HG02943 (cell line): Measurements from ENCODE around the gene TSPAN32.
"Not testable (repeated sequence)": the region's sequence is repeated elsewhere in the genome, so short reads cannot be mapped to it uniquely, and the experiment has no call there.

Source experiments
- ATAC-seq: cut with Tn5 transposase; IDR thresholded peaks from one replicate; pipeline ENCODE4 v1.9.1; 2021; ENCODE audit warnings: mild to moderate bottlenecking, low read depth, moderate library complexity; ENCODE audit not compliant: unreplicated experiment

The TSPAN32 gene

GRCh38 chr11:2330696-2331095 is 28.9 kb downstream of the TSPAN32 start:
- ATAC-seq, result no peak

- no peak for ATAC-seq
Observed at GRCh38 chr11:2331404-2331803, 29.6 kb downstream of the TSPAN32 start.

GRCh38 chr11:2332569-2332968 is 30.8 kb downstream of the TSPAN32 start:
- not testable (repeated sequence) for ATAC-seq

GRCh38 chr11:2333486-2334205 is 31.8 kb downstream of the TSPAN32 start:
- not testable (repeated sequence) for ATAC-seq

- ATAC-seq, result not testable (repeated sequence)
Observed at GRCh38 chr11:2335286-2335685, 33.5 kb downstream of the TSPAN32 start.

- not testable (repeated sequence) for ATAC-seq
Observed at GRCh38 chr11:2338760-2339159, 36.9 kb downstream of the TSPAN32 start.

- ATAC-seq, result no peak
Observed at GRCh38 chr11:2342557-2342956, 40.7 kb downstream of the TSPAN32 start.

- no peak for ATAC-seq
Observed at GRCh38 chr11:2342981-2343380, 41.2 kb downstream of the TSPAN32 start.

- no peak for ATAC-seq
Observed at GRCh38 chr11:2343502-2343901, 41.7 kb downstream of the TSPAN32 start.

GRCh38 chr11:2345050-2345449 is 43.2 kb downstream of the TSPAN32 start:
- ATAC-seq, result no peak

GRCh38 chr11:2346014-2346413 is 44.2 kb downstream of the TSPAN32 start:
- no peak for ATAC-seq

- no peak for ATAC-seq
Observed at GRCh38 chr11:2346586-2347307, 44.9 kb downstream of the TSPAN32 start.

GRCh38 chr11:2347308-2347830 is 45.6 kb downstream of the TSPAN32 start:
- no peak for ATAC-seq

GRCh38 chr11:2348986-2349385 is 47.2 kb downstream of the TSPAN32 start:
- ATAC-seq, result no peak

GRCh38 chr11:2351701-2352100 is 49.9 kb downstream of the TSPAN32 start:
- no peak for ATAC-seq

- no peak for ATAC-seq
Observed at GRCh38 chr11:2352420-2352819, 50.6 kb downstream of the TSPAN32 start.

GRCh38 chr11:2355000-2355644 is 53.3 kb downstream of the TSPAN32 start:
- ATAC-seq, result no peak

GRCh38 chr11:2357246-2357645 is 55.4 kb downstream of the TSPAN32 start:
- no peak for ATAC-seq

- ATAC-seq, result not testable (repeated sequence)
Observed at GRCh38 chr11:2357651-2358050, 55.8 kb downstream of the TSPAN32 start.

- ATAC-seq, result no peak
Observed at GRCh38 chr11:2358754-2359442, 57.1 kb downstream of the TSPAN32 start.

GRCh38 chr11:2359557-2359956 is 57.7 kb downstream of the TSPAN32 start:
- no peak for ATAC-seq
